Spinal cord (tissue), 10 donors: ENCODE results near the gene CCDC28B. TPM values are rescaled to one million over a fixed set of nuclear protein-coding genes. Genes with fewer than 3 reads are reported as not detected.

Experiments
- DNase-seq, 6 donors: peaks; one replicate each; pipeline versions ENCODE4 v3.0.0 to v3.0.0-alpha.2; 2013 to 2015; ENCODE audit warnings: low spot score in 6 of 6, low read depth in 4 of 6
- H3K27ac ChIP-seq: one replicate; pipeline ENCODE4 v1.5.1; 2013; ENCODE audit warnings: low read depth, low read length, control low read depth
- H3K27me3 ChIP-seq: one replicate; pipeline ENCODE4 v1.6.1; 2013; ENCODE audit warnings: low read length; ENCODE audit not compliant: control insufficient read depth, insufficient read depth
- H3K36me3 ChIP-seq: one replicate; pipeline ENCODE4 v1.6.1; 2013; ENCODE audit warnings: low read length; ENCODE audit not compliant: control insufficient read depth, insufficient read depth
- H3K4me1 ChIP-seq: one replicate; pipeline ENCODE4 v1.6.1; 2013; ENCODE audit warnings: low read length; ENCODE audit not compliant: control insufficient read depth, insufficient read depth
- H3K4me3 ChIP-seq: one replicate; pipeline ENCODE4 v1.5.1; 2013; ENCODE audit warnings: low read depth, low read length, control low read depth
- H3K9me3 ChIP-seq: one replicate; pipeline ENCODE4 v1.6.1; 2013; ENCODE audit warnings: low read length; ENCODE audit not compliant: control insufficient read depth, insufficient read depth
- WGBS: methylation state at CpG from one replicate; pipeline ENCODE4 v1.1.5; 2013; ENCODE audit warnings: missing lambda C conversion rate; ENCODE audit not compliant: insufficient coverage; 5-methylcytosine and 5-hydroxymethylcytosine counted together
- polyA plus RNA-seq, 2 donors: library from polyadenylated mRNA; unstranded; fragments of 120-200 nt; gene quantifications; one replicate each; pipeline ENCODE4 v1.2.1, GENCODE V29; 2013; ENCODE audit not compliant: insufficient read length in 2 of 2
- total RNA-seq, 2 donors: library from RNA; depleted of rRNA in 1 of 2; stranded (reverse); fragments of 120-200 nt in 1 of 2; fragments of >200 nt in 1 of 2; gene quantifications; one replicate each; pipeline versions ENCODE4 v1.2.3 to v1.2.4, GENCODE V29; 2013 to 2014
- donor health status: healthy.

Gene CCDC28B
- total and polyA plus RNA-seq, 4 donors = 23.6 to 82.2 (median 67.8) TPM

GRCh38 chr1:32178380-32179192 is 21.8 kb upstream of the CCDC28B start:
- Histone ChIP-seq H3K9me3 (no peaks in the 10 kb centered on the region), H3K4me1 (peaks cover 27% of the 10 kb centered on the region), H3K27me3 (no peaks in the 10 kb centered on the region), H3K36me3 (peaks cover 36% of the 10 kb centered on the region), H3K27ac (peak overlapping the region; percentile 97), H3K4me3 (peak overlapping the region; percentile 87)
- 63% methylated on average over 3 of the region's 7 CpGs for WGBS
- no peak for DNase-seq

- 12% methylated on average over 4 of the region's 7 CpGs for WGBS
- Histone ChIP-seq H3K4me3 (peak overlapping the region; percentile 87), H3K9me3 (no peaks in the 10 kb centered on the region), H3K36me3 (peaks cover 37% of the 10 kb centered on the region), H3K27me3 (no peaks in the 10 kb centered on the region), H3K4me1 (peaks cover 27% of the 10 kb centered on the region), H3K27ac (peak overlapping the region; percentile 97)
- DNase-seq = no peak
Measured at GRCh38 chr1:32179193-32179442, 21.3 kb upstream of the CCDC28B start.

DNA sequence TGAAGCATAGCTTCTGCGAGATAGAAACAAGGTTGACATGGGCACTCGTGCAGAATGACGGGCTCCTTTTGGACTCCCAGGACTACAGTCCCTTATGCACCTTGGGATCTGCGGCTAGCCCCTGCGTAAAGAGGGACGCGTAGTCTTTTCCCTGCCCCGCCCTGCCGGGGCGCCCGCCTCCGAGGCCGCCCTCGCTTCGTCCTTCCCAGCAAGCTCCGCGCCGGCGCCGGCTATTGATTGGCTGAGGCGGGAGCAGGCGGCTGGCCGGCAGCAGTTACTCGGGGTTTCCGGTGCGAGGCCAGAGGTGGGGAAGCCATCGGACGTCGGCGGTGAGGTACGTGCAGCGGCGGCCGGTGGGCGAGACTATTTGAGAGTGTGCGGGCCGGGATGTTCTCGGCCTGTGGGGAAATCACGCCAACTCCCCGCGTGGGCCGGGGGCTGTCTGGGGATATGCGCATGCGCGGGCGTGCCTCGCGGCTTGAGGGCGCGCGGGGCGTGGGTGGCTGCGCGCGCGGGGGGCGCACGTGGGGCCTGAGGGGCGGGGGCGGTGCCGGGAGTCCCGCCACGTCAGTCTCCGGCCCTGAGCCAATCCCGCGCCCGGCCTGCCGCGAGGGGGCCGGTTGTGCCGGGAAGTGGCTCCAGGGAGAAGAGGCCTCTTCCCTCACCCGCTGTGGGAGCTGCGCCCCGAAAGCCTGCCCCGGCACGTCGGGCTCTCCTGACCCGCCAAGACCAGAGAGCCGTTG is 20.8 kb upstream of the CCDC28B start, which contains the start of gene TXLNA:
TSS of gene TXLNA (plus strand) at position 233 of the 743 bp plus-strand sequence. CDS start 671 bp downstream, outside the sequence.
- 0% methylated on average over 78 of the region's 79 CpGs for WGBS
- Histone ChIP-seq H3K27me3 (no peaks in the 10 kb centered on the region), H3K4me3 (peak within 1 kb of the TSS; percentile 87), H3K4me1 (peaks cover 27% of the 10 kb centered on the region), H3K36me3 (peaks cover 40% of the 10 kb centered on the region), H3K27ac (peak within 1 kb of the TSS; percentile 97), H3K9me3 (no peaks in the 10 kb centered on the region)
- DNase-seq = peak; percentile 81 to 97 (median 88)

GRCh38 chr1:32180186-32181060 is 20.0 kb upstream of the CCDC28B start:
- peaks cover 37% of the 10 kb centered on the region for H3K36me3 ChIP-seq
- H3K4me3 ChIP-seq = peak overlapping the region; percentile 87
- under 1% methylated on average over 23 of the region's 36 CpGs for WGBS
- peaks cover 27% of the 10 kb centered on the region for H3K4me1 ChIP-seq
- DNase-seq = peak in 2 of 6 donors; percentile 15 to 63
- H3K27ac ChIP-seq = peak overlapping the region; percentile 97
- no peaks in the 10 kb centered on the region for H3K9me3 ChIP-seq
- H3K27me3 ChIP-seq = no peaks in the 10 kb centered on the region

DNA sequence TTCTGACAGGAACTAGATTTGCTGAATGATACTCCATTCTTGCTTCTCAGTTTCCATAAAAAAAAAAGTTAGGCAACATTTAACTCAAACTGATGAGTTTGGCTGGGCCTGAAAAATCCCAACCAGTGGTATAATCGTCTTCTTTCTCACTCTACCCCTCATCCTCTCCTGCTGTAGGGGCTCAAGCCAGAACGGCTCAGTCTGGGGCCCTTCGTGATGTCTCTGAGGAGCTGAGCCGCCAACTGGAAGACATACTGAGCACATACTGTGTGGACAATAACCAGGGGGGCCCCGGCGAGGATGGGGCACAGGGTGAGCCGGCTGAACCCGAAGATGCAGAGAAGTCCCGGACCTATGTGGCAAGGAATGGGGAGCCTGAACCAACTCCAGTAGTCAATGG is 19.3 kb upstream of the CCDC28B start:
- Histone ChIP-seq H3K4me1 (peaks cover 27% of the 10 kb centered on the region), H3K36me3 (peaks cover 43% of the 10 kb centered on the region), H3K27me3 (no peaks in the 10 kb centered on the region), H3K4me3 (peak overlapping the region; percentile 87), H3K9me3 (no peaks in the 10 kb centered on the region), H3K27ac (peak overlapping the region; percentile 97)
- DNase-seq = no peak
- WGBS = 83% methylated on average over 9 of the region's 9 CpGs

DNA sequence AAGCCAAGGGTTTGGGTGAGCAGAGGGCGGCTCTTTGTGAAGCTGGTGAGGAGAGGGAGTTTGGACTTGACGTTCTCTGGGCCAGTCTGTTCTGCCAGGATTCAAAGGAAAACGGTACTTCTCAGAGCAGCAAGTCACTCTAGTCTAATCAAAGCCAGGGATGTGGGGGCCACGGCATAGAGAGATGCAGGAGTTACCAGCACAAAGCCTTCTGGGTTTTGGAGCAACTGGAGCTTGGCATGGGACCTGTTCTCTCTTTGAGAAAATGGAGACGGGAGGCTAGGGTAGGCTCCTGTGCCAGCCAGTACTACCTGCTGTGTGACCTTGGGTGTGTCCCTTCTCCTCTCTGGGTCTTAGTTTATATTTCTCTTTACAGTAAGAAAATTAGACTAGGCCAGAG is 18.8 kb upstream of the CCDC28B start:
- peaks cover 27% of the 10 kb centered on the region for H3K4me1 ChIP-seq
- no peaks in the 10 kb centered on the region for H3K9me3 ChIP-seq
- H3K27ac ChIP-seq = no peak overlapping the region
- H3K36me3 ChIP-seq = peaks cover 48% of the 10 kb centered on the region
- H3K27me3 ChIP-seq = no peaks in the 10 kb centered on the region
- no peak for DNase-seq
- no peak overlapping the region for H3K4me3 ChIP-seq
- WGBS = 94% methylated on average over 4 of the region's 5 CpGs

DNA sequence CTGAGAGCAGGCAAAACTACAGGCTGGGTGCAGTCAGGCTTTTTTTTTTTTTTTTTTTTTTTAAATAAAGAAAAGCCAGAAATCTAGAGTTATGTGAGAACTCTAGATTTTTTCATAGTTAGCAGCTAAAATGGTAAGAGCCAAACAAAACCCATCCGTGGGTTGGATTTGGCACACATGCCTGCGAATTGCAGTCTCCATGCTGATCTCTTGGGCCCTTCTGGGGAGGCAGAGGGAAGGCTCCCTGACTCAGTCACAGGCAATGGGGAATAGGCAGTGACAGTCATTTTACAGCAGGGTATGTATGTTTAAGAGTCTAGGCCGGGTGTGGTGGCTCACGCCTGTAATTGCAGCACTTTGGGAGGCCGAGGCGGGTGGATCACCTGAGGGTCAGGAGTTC is 18.3 kb upstream of the CCDC28B start:
- no peaks in the 10 kb centered on the region for H3K27me3 ChIP-seq
- 95% methylated on average over 6 of the region's 6 CpGs for WGBS
- peaks cover 27% of the 10 kb centered on the region for H3K4me1 ChIP-seq
- peaks cover 53% of the 10 kb centered on the region for H3K36me3 ChIP-seq
- H3K9me3 ChIP-seq = no peaks in the 10 kb centered on the region
- DNase-seq = no peak
- no peak overlapping the region for H3K27ac ChIP-seq
- no peak overlapping the region for H3K4me3 ChIP-seq

DNA sequence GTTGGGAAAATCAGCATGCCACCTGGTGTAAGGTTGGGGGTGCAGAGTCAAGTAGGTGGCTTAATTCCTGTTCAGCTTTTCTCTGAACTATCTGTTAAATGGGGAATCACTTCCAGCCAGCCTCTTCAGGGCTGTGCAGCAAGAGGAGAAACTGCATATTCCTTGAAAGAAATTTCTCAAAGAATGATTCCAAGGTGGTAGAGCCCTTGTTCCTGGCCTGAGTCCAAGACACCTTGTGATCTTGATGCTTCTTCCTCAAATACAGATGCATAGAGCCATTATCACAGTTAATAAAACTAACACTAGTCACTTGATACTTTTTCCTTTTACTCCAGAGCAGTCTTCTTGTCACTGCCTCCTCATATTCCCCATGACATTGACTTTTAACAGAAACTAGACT is 15.7 kb upstream of the CCDC28B start:
- DNase-seq = no peak
- no peak overlapping the region for H3K27ac ChIP-seq
- H3K4me3 ChIP-seq = no peak overlapping the region
- H3K36me3 ChIP-seq = peaks cover 75% of the 10 kb centered on the region
- peaks cover 23% of the 10 kb centered on the region for H3K4me1 ChIP-seq
- H3K9me3 ChIP-seq = no peaks in the 10 kb centered on the region
- no peaks in the 10 kb centered on the region for H3K27me3 ChIP-seq

GRCh38 chr1:32186077-32186476 is 14.3 kb upstream of the CCDC28B start:
- no peaks in the 10 kb centered on the region for H3K9me3 ChIP-seq
- no peaks in the 10 kb centered on the region for H3K27me3 ChIP-seq
- no peak overlapping the region for H3K27ac ChIP-seq
- peaks cover 82% of the 10 kb centered on the region for H3K36me3 ChIP-seq
- no peak for DNase-seq
- H3K4me1 ChIP-seq = peaks cover 12% of the 10 kb centered on the region
- no peak overlapping the region for H3K4me3 ChIP-seq
- WGBS = 100% methylated on average over 2 of the region's 2 CpGs
